Hindlimb muscle (tissue), 1 donor: ENCODE measurements around the gene TNFRSF19. TPM values are rescaled to one million over a fixed set of nuclear protein-coding genes. Genes with fewer than 3 reads are reported as not detected.

Experiments
- DNase-seq: peaks from one replicate; pipeline ENCODE4 v3.0.0-alpha.2; 2013
- polyA plus RNA-seq: library from polyadenylated mRNA; unstranded; fragments of 120-200 nt; gene quantifications from one replicate; pipeline ENCODE4 v1.2.1, GENCODE V29; 2013; ENCODE audit not compliant: insufficient read length

The TNFRSF19 gene
- polyA plus RNA-seq, 1 donor, result 11.0 TPM

GRCh38 chr13:23722726-23723453, 152.7 kb downstream of the TNFRSF19 start:
- DNase-seq, result no peak

- DNase-seq, result no peak
Observed at GRCh38 chr13:23723471-23723870, 153.3 kb downstream of the TNFRSF19 start.

GRCh38 chr13:23724196-23724970, 154.2 kb downstream of the TNFRSF19 start:
- no peak for DNase-seq

Other genes with a start within 250 kb of the TNFRSF19 start
- gene SACS, start 136.7 kb upstream of the TNFRSF19 start, polyA plus RNA-seq, result 42.9 TPM